HG03565 (cell line): ENCODE results near the gene KLHL26.

Experiments
- ATAC-seq: cut with Tn5 transposase; IDR thresholded peaks from one replicate; pipeline ENCODE4 v1.9.1; 2021; ENCODE audit warnings: mild to moderate bottlenecking, moderate library complexity; ENCODE audit not compliant: unreplicated experiment

Gene KLHL26

DNA sequence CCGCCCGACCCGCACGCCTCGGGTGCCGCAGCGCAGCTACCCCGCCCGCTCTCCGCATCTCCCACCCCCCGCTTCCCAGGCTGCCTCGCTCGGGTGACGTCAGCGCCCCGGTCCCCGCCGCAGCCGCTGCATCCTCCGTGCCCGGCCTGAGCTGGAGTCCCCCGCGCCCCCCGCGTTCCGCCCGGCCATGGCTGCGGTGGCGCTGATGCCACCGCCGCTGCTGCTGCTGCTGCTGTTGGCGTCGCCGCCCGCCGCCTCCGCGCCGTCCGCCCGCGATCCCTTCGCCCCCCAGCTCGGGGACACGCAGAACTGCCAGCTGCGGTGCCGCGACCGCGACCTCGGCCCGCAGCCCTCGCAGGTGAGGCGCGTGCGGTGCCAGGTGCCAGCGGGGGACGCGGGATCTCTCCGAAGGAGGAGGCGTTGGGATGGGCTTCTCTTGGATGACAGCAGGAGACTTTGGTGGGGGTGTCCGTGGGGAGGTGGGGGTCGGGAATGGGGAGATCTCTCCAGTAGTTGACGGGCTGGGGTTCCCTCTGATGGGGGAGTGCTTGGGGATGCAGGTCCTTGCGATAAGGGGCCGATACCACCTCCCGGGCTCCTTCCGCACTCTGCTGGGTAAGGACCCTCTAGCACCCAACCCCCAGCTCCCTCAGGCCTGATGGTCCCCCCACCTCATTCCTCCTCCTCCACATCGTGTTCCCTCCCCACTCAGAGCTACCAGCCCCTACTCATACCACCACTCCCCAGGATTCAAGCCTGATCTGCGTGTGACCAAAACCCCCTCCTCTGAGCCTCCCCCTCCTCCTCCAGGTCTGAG, 23.8 kb upstream of the KLHL26 start, which contains the start of gene TMEM59L:
TMEM59L (plus strand) TSS at position 99 of the 817 bp plus-strand sequence; CDS start at position 188, 89 bp downstream.
- no peak for ATAC-seq

DNA sequence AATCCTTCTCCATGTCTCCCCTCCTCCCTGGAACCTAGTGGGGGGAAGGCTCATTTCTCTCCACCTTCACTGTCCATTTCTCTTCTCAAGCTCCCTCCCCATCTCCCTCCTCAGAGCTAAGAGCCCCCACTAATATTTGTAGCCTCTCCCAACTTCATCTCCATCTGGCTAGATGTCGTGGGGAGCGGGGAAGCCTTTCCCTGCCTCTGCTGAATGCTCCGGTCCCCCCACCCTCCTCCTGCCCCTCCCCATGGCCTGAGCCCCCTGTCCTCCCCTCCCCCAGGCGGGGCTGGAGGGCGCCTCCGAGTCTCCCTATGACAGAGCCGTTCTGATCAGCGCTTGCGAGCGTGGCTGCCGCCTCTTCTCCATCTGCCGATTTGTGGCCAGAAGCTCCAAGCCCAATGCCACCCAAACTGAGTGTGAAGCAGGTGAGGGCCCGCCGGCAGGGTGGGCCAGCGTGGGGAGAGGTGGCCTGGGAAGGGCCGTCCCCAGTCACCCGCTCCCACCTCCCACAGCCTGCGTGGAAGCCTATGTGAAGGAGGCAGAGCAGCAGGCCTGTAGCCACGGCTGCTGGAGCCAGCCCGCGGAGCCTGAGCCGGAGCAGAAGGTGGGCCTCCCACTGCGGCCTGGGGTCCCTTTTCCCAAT, 23.1 kb upstream of the KLHL26 start:
- ATAC-seq: no peak

DNA sequence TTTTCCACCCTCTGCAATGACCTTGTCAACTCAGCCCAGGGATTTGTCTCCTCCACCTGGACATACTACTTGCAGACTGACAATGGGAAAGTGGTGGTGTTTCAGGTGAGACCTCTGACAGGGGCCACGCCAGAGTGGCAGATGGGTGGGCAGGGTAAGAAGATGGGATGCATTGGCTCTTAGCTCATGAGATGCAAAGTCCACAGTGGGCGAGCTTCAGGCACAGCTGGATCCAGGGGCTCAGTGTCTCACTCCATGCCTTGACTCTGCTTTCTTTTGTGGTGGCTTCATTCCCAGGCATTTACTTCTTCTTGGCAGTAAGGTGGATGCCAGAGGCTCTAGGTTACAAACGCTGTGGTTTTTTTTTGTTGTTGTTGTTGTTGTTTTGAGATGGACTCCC, 20.8 kb upstream of the KLHL26 start:
- ATAC-seq: no peak

DNA sequence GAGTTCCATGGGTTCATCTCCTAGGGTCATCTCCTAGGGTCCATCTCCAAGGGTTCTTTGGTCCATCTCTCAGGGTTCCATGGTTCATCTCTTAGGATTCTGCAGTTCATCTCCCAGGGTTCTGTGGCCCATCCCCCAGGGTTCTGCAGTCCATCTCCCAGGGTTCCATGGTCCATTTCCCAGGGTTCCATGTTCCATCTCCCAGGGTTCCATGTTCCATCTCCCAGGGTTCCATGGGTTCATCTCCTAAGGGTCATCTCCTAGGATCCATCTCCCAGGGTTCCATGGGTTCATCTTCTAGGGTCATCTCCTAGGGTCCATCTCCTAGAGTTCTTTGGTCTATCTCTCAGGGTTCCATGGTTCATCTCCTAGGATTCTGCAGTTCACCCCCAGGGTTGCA, 19.3 kb upstream of the KLHL26 start:
- no peak for ATAC-seq

DNA sequence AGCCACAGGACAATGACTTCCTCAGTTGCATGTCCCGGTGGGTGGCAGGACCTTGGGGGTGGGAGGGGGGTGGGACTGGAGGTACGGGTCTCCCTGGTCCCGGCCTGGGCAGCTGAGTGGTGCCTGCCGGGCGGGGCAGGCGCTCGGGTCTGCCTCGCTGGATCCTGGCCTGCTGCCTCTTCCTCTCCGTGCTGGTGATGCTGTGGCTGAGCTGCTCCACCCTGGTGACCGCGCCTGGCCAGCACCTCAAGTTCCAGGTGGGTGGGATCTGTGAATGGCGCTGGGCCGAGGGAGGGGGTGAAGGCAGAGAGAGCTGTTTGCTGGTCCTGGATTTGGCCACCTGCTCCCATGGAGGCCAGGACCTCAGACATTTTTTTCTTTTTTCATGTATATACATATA, 18.6 kb upstream of the KLHL26 start:
- ATAC-seq: no peak

DNA sequence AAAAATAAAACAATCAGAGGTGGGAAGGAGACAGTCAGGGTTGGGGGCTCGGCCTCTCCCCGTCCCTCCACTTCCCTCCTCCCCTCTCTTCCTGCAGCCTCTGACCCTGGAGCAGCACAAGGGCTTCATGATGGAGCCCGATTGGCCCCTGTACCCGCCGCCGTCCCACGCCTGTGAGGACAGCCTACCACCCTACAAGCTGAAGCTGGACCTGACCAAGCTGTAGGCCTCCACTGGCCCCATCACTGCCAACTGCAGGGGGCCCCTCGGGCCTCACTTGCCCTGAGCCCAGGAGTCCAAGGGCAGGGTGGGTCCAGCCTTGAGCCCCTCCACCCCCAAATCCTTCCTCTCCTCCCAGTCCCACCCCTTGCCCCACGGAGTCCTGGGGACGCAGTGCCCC, 16.5 kb upstream of the KLHL26 start:
- ATAC-seq: no peak

DNA sequence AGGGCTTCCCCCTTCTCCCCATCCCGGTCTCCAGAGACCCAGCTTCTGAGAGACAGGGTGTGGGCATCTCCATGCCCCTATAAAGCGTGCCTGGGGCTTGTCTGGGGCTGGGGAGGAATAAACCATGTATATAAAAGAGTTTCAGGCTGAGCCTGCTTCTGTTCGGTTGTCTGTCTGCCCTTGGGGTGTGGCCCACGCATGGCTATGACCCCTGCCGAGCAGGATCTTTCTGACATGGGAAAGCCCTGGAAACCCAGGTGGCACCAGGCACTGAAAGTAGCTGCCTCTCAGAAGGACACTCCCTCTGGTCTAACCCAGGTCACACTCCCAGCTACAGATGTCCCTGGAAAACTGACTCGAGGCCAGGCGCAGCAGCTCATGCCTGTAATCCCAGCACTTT, 15.9 kb upstream of the KLHL26 start:
- ATAC-seq: no peak

DNA sequence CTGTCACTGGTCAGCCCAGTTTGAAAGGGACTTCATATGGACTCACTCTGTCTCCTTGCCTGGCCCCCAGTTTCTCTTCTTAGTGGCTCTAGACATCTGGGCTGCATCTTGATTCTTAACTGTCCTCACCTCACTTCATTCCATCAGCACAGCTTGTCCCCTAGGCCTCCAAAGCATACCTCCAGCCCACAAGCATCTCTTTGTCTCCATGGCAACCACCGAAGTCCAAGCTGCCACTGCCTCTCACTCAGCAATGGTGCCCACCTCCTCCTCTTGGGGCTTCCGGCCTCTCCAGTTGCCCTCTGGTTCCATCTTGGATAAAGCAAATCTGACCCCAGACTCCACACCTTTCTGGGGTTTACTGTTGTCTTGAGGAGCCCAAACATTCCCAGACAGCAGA, 9.9 kb upstream of the KLHL26 start:
- no peak for ATAC-seq

DNA sequence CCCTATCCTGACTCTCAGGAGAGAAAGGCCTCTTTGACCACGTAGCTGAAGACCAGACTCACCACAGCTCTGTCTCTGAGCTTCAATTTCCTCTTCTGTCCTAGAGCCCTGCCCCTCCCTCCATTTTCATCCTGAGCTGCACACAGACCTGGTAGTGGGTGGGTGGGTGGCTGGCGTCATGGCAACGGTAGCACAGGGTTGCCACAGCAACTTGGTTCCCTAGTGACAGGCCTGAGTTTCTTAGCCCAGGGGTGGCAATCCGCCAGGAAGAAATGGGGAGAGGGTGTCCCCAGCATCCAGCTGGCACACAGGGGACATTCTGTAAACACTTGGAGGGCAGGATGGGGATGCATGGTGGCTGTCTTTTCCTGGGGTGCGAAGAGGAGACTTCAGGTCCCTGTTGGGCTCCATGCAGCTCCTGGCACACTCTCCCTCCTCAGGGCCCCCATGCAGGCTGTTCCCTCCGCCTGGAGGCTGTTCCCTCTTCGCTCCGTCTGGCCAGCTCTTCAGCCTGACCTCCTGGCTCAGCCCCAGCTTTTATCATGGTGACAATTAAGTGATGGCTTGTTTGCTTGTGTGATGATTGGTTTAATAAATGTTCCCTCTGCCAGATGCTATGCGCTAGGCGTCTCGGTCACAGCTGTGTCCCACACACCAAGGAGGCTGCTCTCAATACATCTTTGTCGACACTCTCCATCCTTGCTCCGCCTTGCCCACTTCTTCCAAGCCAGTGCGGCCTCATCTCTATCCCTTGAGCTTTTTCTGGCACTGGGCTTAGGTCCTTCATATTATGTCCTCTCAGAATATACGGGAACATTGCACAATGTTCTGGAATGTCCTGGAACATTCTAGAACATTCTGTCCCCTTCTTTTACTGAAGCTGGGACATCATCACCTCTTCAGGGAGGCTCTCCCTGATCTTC, 7.4 kb upstream of the KLHL26 start:
- no peak for ATAC-seq

DNA sequence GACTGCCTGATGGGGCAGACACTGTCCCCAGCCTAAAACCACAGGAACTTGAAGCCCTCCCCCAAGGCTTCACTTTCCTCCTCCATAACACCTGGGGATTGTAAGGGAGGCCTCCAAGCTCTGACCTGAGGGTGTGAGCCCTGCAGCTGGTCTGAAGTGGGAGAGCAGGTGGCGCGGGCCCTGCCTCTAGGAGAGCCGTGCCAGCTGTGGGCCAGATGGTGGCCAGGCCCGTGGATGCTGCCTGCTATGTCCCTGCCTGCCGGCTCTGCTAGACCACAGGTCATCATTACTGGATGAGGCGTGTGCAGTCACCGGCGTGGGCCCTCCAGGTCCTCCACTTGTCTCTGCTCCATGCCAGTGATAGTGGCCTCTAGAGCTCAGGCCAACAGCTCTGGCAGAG, 3.5 kb upstream of the KLHL26 start:
- ATAC-seq: no peak

DNA sequence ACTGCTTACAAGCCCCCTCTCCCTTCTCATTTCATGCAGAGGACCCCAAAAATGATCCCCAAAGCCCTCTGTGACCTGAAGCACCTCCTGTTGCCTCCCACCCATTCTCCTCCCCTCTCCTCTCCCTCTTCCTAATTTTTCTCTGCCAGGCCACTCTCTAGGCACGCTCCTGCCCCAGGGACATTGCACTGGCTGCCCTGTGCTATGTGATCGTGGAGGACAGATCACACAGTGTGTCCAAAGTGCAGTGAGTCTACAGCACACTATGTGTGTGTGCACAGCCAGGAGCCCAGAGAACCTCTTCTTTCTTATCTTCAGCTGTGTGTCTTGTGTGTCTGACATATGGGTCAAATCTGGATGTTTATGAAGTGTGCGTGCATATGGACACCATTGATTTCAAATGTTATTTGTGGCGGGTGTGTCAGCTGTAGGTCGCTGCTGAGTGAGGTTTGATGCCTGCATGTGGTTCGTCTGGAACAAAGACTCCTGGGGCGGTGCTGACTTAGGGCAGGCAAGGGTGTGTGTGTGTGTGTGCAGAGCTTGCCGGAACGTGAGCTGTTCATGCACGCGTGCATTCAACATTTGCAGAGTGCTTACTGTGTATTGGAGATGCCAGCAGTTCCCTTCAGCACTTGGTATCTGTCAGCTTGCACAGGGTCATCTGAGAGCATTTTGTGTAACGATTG, 2.1 kb upstream of the KLHL26 start:
- no peak for ATAC-seq

DNA sequence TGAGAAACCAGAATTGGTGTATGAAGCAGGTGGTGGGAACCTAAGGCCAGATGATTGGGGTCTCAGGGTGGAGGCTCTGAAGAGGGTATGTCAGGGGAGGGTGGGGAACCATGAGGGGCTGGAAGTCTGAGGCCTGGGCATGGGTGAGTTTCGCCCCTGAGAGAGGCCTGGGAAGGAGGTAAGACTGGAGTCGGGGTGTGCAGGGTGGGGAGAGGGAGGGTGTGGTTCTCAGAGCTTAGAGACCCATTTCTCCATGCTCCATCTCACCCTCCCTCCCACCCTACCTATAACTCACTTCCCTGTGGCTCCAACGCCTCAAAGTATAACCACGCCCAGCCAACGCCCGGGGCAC, 1.0 kb upstream of the KLHL26 start:
- no peak for ATAC-seq

DNA sequence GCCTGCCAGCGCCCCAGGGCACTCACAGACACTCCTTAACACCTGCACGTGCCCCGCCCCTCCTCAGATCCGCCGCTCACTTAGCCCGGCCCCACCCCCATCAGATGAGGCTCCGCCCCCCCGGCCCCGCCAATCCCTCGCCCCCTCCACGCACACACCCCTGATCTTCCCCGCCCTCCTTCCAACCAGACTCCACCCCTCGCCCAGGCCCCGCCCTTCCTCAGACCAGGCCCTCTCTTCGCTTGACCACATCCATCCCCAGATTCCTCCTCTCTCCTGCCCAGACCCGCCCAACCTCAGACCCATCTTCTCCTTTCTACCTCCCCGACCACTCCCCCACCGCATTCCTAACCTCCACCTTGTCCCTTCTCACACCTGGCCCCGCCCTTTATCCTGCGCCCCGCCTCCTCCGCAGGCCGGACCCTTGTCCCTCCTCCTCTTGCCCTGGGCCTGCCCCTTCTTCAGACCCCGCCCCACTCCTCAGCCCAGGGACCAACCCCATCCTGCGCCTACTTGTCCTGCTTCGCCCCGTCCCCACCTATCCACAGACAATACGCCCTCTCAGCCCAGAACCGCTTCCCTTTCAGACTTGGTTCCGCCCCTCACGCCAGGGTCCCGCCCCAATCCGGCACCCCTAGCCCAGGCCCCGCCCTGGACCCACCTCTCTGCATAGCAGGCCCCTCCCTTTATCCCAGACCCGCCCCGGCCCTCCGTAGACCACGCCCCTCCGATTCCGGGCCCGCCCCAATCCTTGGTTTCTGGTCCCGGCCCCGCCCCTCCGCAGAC, 452 bp upstream of the KLHL26 start:
- ATAC-seq: peak; percentile 74

DNA sequence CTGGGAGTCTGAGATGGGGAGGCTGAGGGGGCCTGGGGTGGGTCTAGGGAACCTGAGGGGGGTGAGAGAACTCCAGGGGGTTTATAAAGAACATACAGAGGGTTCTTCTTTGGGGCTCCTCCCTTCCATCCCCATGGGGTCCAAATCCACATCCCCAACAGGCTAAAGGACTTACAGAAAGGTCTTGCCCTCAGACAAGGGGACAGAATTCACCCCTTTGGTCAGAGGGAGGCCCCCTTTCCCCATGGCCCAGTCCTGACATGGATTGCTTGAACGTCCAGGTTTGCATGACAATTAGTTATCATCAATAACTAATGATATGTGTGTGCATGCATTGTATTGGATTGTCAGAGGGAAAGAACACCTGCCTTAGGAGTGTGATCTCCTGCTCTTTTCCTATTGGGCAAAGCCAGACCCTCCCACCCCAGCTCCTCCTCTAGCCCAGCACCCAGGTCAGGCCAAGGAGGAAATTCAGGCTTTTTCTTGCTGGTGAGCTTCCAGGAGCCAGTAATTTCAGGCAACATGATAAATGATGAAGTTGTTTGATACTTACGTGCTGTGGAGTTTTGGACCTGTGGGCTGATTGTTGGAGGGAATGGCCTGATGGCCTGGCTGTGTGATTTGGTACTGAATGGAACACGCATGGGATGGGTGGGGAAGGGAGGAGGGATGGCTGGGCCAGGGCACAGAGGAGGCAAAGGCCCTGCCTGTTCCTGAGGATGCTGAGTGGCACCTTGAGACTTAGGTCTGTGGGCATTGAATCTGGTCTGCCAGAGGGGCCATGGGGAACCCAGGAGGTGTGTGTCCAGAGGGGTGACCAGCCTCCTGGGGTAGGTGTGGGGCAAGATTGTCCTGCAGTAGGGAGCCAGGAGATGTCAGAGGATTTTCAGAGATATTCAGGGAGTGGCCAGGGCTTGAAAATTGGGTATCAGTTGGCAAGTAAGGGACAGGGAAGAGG, 1.1 kb downstream of the KLHL26 start:
- ATAC-seq: no peak

DNA sequence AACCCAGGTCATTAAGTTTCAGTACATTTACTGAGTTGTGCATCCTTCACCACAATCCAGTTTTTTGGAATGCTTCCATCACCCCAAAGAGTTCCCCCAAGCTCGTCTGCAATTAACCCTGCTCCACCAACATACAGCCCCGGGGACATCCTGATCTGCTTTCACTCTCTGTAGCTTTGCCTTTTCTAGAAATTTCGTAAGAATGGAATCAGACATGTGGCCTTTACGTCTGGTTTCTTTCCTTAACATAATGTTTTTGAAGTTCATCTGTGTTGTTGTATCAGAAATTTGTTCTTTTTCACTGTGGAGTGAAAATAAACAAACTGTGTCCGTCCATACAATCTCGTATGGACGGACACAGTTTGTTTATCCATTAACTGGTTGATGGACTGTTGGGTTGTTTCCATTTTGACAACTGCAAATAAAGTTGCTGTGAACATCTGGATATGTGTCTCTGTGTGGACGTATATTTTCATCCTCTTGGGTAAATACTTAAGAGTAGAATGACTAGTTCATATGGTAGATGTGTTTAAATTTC, 2.9 kb downstream of the KLHL26 start:
- no peak for ATAC-seq

DNA sequence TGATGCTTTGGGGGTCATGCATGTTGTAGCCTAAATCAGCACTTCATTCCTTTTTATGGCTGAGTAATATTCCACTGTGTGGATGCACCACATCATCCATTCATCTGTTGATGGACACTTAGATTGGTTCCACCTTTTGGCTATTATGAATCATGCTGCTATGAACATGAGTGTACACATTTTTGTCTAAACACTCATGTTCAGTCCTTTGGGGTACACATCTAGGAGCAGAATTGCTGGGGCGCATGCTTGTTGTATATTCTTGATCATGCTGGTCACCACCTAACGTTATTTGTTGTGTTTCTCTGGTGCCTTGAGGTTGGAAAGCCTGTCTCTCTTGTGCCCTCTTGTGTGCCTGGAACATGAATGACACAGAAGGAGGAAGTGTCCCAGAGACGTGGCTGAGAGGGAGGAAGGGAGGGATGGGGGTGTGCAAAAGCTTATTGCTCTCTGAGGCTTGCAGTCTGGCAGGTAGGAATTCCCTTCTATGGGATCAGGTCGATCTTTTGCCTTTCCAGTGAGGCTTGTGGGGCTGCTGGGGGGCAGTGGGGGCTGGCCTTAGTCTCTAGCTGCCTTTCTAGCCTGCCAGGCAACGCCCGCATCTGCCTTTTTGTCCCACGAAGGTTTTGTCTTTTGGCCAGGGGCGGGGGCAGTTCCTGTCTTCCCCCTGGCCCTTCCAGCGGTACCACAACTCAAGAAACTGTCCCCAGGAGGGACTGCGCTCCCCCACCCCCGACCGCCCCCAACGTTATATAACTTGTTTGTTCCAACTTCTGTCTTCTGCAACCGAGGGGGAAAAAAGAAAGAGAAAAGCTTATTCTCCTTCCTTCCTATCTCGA, 7.6 kb downstream of the KLHL26 start:
- no peak for ATAC-seq

DNA sequence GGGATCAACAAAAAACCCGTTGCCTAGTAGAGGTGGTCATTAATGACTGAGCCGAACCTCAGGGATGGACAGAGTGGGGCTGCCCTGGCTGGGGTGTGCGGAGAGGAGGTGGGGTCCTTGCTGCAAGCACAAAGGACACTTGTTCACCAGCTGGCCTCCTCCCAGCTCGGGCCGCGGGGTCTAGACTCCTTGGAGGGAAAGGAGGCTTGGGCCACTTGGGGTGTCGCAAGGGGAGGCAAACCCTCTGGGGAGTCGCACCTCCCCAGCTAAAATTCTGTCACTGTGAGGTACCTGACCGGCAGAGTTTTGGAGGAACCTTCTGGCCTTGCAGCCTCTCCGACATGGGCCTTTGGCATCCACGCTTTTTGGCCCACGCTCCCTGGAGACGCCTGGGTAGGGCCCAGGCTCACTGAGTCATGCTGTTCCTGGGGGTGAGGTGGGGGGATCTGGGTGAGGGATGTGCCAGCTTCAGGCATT, 8.2 kb downstream of the KLHL26 start:
- no peak for ATAC-seq
